Gastrocnemius medialis (tissue), 4 donors: ENCODE results near the gene SLC46A1. TPM values are rescaled to one million over a fixed set of nuclear protein-coding genes. Genes with fewer than 3 reads are reported as not detected.

Experiments
- ATAC-seq, 2 donors: fragments of 150-250 bp; one replicate each; pipeline ENCODE4 v1.9.1; 2016
- DNase-seq, 2 donors: peaks; one replicate each; pipeline ENCODE4 v3.0.0-alpha.2; 2019
- H3K27ac ChIP-seq, 4 donors: fragments of 200-600 bp; sonication (generic); 1 replicate in 1 of 4; 2 replicates in 3 of 4; pipeline ENCODE4 v1.5.1; 2016 to 2018; ENCODE audit warnings: mild to moderate bottlenecking in 2 of 4, moderate library complexity in 1 of 4
- H3K27me3 ChIP-seq, 3 donors: fragments of 200-600 bp; sonication (generic) in 2 of 3; 1 replicate in 1 of 3; 2 replicates in 2 of 3; pipeline versions ENCODE4 v1.5.1 to v1.6.0; 2016 to 2019; ENCODE audit warnings: mild to moderate bottlenecking in 1 of 3, moderate library complexity in 1 of 3
- H3K36me3 ChIP-seq, 2 donors: fragments of 200-600 bp; sonication (generic) in 1 of 2; one replicate each; pipeline ENCODE4 v1.5.1; 2017 to 2018
- H3K4me1 ChIP-seq, 2 donors: fragments of 200-600 bp; sonication (generic) in 1 of 2; one replicate each; pipeline ENCODE4 v1.5.1; 2016 to 2017; ENCODE audit warnings: mild to moderate bottlenecking in 2 of 2
- H3K4me3 ChIP-seq, 4 donors: fragments of 200-600 bp; sonication (generic) in 3 of 4; 1 replicate in 1 of 4; 2 replicates in 3 of 4; pipeline ENCODE4 v1.5.1; 2016 to 2019; ENCODE audit warnings: mild to moderate bottlenecking in 2 of 4
- H3K9me3 ChIP-seq, 3 donors: fragments of 200-600 bp; sonication (generic) in 2 of 3; 1 replicate in 1 of 3; 2 replicates in 2 of 3; pipeline ENCODE4 v1.5.1; 2016 to 2019
- POLR2A ChIP-seq, 2 donors: fragments of 450-650 bp; IDR thresholded peaks; one replicate each; pipeline ENCODE4 v1.6.1; 2017; ENCODE audit warnings: antibody characterized with exemption in 2 of 2, mild to moderate bottlenecking in 2 of 2, moderate library complexity in 2 of 2
- in situ Hi-C, 4 donors: fragments of 200-750 bp; cut with MboI; loops; one replicate each; pipeline versions ENCODE4 v1.15.0 to v1.8.0; 2017; ENCODE audit warnings: low sequenced_read_pairs in 4 of 4
- intact Hi-C: fragments of 100-400 bp; cut with DNase I; formaldehyde crosslinking; loops from one replicate; pipeline ENCODE4 v1.15.1; 2023; ENCODE audit warnings: low total_unique reads
- total RNA-seq, 4 donors: library from RNA; depleted of rRNA; stranded (reverse); fragments of >200 nt; gene quantifications; one replicate each; pipeline versions ENCODE4 v1.1.0 to v1.2.3, GENCODE V29; 2016
- TF ChIP-seq, protein P1 (sequence below), 5 experiments: fragments of 450-650 bp in 3 of 5; fragments of 200-600 bp in 2 of 5; sonication (generic) in 2 of 5; IDR thresholded peaks in 4 of 5; conservative IDR thresholded peaks in 1 of 5; 1 replicate in 4 of 5; 2 replicates in 1 of 5; pipeline ENCODE4 v1.5.1; 2016 to 2019; ENCODE audit warnings: antibody characterized with exemption in 5 of 5, mild to moderate bottlenecking in 3 of 5, moderate library complexity in 3 of 5

SLC46A1 gene
- total RNA-seq = 1 to 10 TPM; 1.9 to 3.5 (median 2.4) TPM

DNA sequence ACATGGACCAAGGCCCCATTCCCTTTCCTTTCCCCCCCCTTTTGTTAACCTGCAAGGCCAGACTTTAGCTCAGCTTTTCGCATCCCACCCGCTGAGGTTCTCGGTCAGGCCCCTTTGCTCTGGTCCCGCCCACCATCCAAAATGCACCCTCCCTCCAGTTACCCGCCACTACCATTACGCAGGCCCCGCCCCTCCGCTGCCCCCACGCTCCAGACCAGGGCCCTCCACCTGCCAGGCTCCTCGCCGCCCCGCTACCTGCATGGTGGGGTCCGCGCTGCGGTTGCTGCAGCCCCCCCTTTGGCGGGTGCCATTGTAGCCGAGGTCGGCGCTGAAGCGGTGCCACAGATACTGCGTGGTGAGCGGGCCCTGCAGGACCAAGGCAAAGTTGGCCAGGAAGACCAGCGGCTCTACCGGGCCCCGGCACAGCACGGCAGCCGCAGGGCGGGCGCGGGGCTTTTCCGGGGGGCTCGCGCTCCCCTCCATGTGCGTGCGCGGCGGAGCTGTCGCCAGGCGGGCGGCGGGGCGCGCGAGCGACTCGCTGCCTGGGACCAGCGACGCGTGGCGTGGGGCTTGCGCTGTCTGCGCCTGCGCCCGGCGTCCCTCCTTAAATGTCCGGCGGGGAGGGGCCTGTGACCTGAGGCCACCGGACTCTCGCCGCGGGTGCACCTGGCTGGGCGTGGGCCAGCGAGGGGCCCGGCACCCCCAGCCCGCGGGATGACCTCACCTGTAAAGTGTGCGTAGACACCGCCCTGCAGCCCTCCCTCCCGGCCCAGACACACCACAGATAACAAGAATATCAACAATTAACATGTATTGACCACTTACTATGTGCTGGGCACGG lies at the start of gene SLC46A1:
SLC46A1 (minus strand) TSS at position 581 of the 841 bp plus-strand sequence; CDS start at position 483, 98 bp downstream.
- Histone ChIP-seq H3K4me3 (peak within 1 kb of the TSS; percentile 65 to 87 (median 84)), H3K27me3 (no peaks in the 10 kb centered on the region), H3K9me3 (no peaks in the 10 kb centered on the region), H3K4me1 (peaks cover 8 to 15% of the 10 kb centered on the region in 2 donors), H3K36me3 (peaks cover 0 to 12% of the 10 kb centered on the region in 2 donors), H3K27ac (peak within 1 kb of the TSS in 1 of 4 donors; percentile 29)
- no peak for DNase-seq
- ATAC-seq = peak; percentile 64 to 75
- in situ Hi-C loops = loop anchor here in 1 of 4 donors (25.0 kb wide), 2 partner anchors 106 to 169 kb away; partner anchors contain the start of gene FOXN1
- TF ChIP-seq POLR2A (IDR thresholded peaks at IDR 0.05) = no peak
- TF ChIP-seq, protein P1, sequence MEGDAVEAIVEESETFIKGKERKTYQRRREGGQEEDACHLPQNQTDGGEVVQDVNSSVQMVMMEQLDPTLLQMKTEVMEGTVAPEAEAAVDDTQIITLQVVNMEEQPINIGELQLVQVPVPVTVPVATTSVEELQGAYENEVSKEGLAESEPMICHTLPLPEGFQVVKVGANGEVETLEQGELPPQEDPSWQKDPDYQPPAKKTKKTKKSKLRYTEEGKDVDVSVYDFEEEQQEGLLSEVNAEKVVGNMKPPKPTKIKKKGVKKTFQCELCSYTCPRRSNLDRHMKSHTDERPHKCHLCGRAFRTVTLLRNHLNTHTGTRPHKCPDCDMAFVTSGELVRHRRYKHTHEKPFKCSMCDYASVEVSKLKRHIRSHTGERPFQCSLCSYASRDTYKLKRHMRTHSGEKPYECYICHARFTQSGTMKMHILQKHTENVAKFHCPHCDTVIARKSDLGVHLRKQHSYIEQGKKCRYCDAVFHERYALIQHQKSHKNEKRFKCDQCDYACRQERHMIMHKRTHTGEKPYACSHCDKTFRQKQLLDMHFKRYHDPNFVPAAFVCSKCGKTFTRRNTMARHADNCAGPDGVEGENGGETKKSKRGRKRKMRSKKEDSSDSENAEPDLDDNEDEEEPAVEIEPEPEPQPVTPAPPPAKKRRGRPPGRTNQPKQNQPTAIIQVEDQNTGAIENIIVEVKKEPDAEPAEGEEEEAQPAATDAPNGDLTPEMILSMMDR (IDR thresholded peaks at IDR 0.05 in 4 of 5, conservative IDR thresholded peaks at IDR 0.05 in 1 of 5) = no peak
- intact Hi-C loops = no loop called here

DNA sequence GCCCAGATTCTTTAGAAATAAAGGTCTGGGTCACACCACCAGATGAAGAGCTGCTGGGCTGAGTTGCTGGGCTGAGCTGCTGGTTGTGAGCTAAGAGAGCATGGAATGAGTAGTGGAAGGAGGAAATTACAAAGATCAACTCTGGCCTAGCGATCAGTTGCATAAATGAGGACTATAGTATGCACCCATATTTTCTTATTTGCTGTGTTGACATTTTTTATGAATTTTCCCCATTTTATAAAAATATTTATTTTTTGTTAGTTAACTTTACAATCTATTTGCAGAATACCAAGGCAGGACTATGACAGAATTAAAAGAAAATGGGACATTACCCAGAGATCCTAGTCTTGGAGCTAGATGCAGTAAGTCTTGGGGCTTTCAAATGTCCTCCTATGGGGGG lies 43.8 kb upstream of the SLC46A1 start:
- DNase-seq = no peak
- Histone ChIP-seq H3K4me3 (no peak overlapping the region), H3K9me3 (no peaks in the 10 kb centered on the region), H3K27ac (no peak overlapping the region), H3K36me3 (no peaks in the 10 kb centered on the region), H3K27me3 (peaks cover 0 to 2% (median 0%) of the 10 kb centered on the region in 3 donors), H3K4me1 (no peaks in the 10 kb centered on the region)
- in situ Hi-C loops = loop anchor here in 1 of 4 donors (5.0 kb wide), 1 partner anchor 53 kb away; no protein-coding TSS in a partner anchor
- no peak for ATAC-seq
- TF ChIP-seq, protein P1 (IDR thresholded peaks at IDR 0.05 in 4 of 5, conservative IDR thresholded peaks at IDR 0.05 in 1 of 5) = no peak
- no peak for TF ChIP-seq POLR2A (IDR thresholded peaks at IDR 0.05)
- intact Hi-C loops = no loop called here

DNA sequence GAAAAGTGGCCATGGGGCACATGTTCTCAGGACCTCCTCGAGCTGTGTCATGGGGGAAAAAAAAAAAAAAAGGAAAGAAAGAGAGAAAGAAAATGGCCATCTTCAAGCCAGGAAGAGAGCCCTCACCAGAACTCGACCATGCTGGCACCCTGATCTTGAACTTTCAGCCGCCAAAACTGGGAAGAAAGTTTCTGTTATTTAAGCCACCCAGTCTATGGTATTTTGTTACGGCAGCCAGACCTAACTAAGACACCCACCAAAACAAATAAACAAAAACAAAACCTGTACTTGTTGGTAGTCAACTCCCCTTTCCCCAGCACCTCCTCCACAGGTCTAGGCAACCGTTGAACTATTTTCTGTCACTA lies 41.4 kb upstream of the SLC46A1 start:
- Histone ChIP-seq H3K36me3 (no peaks in the 10 kb centered on the region), H3K9me3 (no peaks in the 10 kb centered on the region), H3K4me3 (no peak overlapping the region), H3K27ac (no peak overlapping the region), H3K4me1 (no peaks in the 10 kb centered on the region), H3K27me3 (peaks cover 0 to 3% (median 2%) of the 10 kb centered on the region in 3 donors)
- ATAC-seq = no peak
- intact Hi-C loops (no loop called here), in situ Hi-C loops (loop anchor here in 1 of 4 donors (5.0 kb wide), 1 partner anchor 50 kb away; no protein-coding TSS in a partner anchor)
- DNase-seq = no peak
- TF ChIP-seq, protein P1 (IDR thresholded peaks at IDR 0.05 in 4 of 5, conservative IDR thresholded peaks at IDR 0.05 in 1 of 5) = no peak
- no peak for TF ChIP-seq POLR2A (IDR thresholded peaks at IDR 0.05)

DNA sequence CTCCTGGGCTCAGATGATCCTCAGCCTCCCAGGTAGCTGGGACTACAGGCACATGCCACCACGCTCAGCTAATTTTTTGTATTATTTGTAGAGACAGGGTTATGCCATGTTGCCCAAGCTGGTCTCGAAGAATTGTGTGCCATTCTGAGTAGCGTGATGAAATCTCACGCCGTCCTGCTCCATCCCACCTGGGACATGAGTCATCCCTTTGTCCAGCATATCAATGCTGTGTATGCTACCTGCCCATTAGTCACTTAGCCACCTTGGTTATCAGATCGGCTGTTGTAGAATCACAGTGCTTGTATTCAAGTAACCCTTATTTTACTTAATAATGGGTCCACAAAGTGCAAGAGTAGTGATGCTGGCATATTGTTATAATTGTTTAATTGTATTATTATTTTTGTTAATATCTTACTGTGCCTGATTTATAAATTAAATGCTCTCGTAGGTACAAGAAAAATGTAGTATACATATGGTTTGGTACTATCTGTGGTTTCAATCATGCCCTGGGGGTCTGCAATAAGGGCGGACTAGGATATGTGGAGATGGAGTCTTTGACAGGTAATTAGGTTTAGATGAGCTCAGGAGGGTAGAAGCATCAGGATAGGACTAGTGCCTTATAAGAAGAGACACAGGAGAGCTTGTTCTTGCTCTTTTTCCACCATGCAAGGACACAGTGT lies 40.8 kb upstream of the SLC46A1 start:
- no peaks in the 10 kb centered on the region for H3K9me3 ChIP-seq
- no peak for ATAC-seq
- intact Hi-C loops (no loop called here), in situ Hi-C loops (loop anchor here in 1 of 4 donors (5.0 kb wide), 1 partner anchor 50 kb away; no protein-coding TSS in a partner anchor)
- no peak overlapping the region for H3K4me3 ChIP-seq
- peaks cover 0 to 3% (median 2%) of the 10 kb centered on the region in 3 donors for H3K27me3 ChIP-seq
- no peak for DNase-seq
- H3K27ac ChIP-seq = no peak overlapping the region
- H3K36me3 ChIP-seq = no peaks in the 10 kb centered on the region
- H3K4me1 ChIP-seq = no peaks in the 10 kb centered on the region
- TF ChIP-seq POLR2A (IDR thresholded peaks at IDR 0.05) = no peak
- TF ChIP-seq, protein P1 (IDR thresholded peaks at IDR 0.05 in 4 of 5, conservative IDR thresholded peaks at IDR 0.05 in 1 of 5) = no peak
